ENCODE measurements around the gene ISG20L2.

Gene ISG20L2

DNA sequence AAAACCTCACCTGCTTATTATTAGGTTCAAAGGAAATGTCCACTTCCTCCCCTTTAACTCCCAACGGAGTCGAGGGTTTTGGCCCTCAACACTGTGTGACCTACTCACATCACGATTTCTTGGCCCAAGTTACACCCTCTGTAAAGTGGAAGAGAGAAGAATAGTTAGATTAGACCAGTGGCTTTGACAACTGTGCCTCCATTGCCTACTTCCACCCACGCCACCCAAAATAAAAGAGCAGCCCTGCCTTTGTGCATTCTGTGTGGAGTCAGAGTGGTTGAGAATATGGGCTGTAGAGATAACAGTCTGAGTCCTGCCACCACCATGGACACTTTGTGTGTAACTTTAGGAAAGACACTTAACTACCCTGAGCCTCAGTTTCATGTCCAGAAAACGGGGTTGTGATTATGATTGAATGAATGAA is 27.0 kb upstream of the ISG20L2 start:
- TF ChIP-seq EZH2 (optimal IDR thresholded peaks at IDR 0.05; ENCODE audit: low read depth, low read length) (no peak), EZH2phosphoT487 (IDR thresholded peaks at IDR 0.05; ENCODE audit: low read length) (no peak)
- TF ChIP-seq, protein P1, sequence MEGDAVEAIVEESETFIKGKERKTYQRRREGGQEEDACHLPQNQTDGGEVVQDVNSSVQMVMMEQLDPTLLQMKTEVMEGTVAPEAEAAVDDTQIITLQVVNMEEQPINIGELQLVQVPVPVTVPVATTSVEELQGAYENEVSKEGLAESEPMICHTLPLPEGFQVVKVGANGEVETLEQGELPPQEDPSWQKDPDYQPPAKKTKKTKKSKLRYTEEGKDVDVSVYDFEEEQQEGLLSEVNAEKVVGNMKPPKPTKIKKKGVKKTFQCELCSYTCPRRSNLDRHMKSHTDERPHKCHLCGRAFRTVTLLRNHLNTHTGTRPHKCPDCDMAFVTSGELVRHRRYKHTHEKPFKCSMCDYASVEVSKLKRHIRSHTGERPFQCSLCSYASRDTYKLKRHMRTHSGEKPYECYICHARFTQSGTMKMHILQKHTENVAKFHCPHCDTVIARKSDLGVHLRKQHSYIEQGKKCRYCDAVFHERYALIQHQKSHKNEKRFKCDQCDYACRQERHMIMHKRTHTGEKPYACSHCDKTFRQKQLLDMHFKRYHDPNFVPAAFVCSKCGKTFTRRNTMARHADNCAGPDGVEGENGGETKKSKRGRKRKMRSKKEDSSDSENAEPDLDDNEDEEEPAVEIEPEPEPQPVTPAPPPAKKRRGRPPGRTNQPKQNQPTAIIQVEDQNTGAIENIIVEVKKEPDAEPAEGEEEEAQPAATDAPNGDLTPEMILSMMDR (IDR thresholded peaks at IDR 0.05; ENCODE audit: low read length) = no peak
- H3K36me3 ChIP-seq (replicated peaks; ENCODE audit: insufficient read depth, low read length) = no peaks in the 10 kb centered on the region
- H3K4me2 ChIP-seq (ENCODE audit: low read depth, low read length) = no peak overlapping the region
- no peaks in the 10 kb centered on the region for H3K9me2 ChIP-seq (replicated peaks; ENCODE audit: insufficient read depth, low read length)
- no peaks in the 10 kb centered on the region for H3K9me3 ChIP-seq (replicated peaks; ENCODE audit: insufficient read depth, low read length)
- DNase-seq = no peak
- no peak overlapping the region for H3K9ac ChIP-seq (ENCODE audit: low read length)
- peaks cover 24% of the 10 kb centered on the region for H3K79me2 ChIP-seq (ENCODE audit: low read length)
- H3K27ac ChIP-seq (ENCODE audit: low read length) = no peak overlapping the region
- no peaks in the 10 kb centered on the region for H3K27me3 ChIP-seq (replicated peaks; ENCODE audit: insufficient read depth, low read length)
- peaks cover 3% of the 10 kb centered on the region; the same call in 1 of the 2 replicates for H3F3A ChIP-seq (ENCODE audit: insufficient read depth, low read length)
- H3K4me1 ChIP-seq (ENCODE audit: low read length) = peaks cover 6% of the 10 kb centered on the region
- H3K4me3 ChIP-seq (ENCODE audit: low read length) = no peak overlapping the region
- no peak overlapping the region for H2AFZ ChIP-seq (ENCODE audit: low read length)
- H4K20me1 ChIP-seq (ENCODE audit: insufficient read depth, low read length) = no peaks in the 10 kb centered on the region

DNA sequence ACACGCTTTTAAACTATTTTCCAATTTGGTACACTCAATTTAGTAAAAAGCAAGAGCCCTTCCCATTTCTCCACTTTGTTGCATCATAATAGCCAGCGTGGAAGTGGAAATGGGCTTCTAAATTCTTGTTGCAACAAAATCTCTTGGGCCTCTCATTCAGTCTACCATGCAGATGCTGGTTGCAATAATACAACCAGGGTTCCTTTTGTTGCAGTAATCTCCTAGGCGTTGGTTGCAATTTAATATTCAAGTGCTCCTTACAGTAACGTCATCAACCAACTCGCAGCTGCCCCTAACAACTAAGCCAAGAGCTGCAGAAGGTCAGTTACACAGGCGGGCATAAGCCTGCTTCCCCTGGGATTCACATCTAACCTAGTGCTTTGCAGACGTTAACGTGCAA is 25.7 kb upstream of the ISG20L2 start:
- peaks cover 15% of the 10 kb centered on the region; the same call in 1 of the 2 replicates for H3F3A ChIP-seq (ENCODE audit: insufficient read depth, low read length)
- H3K9me2 ChIP-seq (replicated peaks; ENCODE audit: insufficient read depth, low read length) = no peaks in the 10 kb centered on the region
- no peaks in the 10 kb centered on the region for H3K36me3 ChIP-seq (replicated peaks; ENCODE audit: insufficient read depth, low read length)
- peaks cover 11% of the 10 kb centered on the region for H3K4me1 ChIP-seq (ENCODE audit: low read length)
- H3K4me3 ChIP-seq (ENCODE audit: low read length) = no peak overlapping the region
- TF ChIP-seq, protein P1 (IDR thresholded peaks at IDR 0.05; ENCODE audit: low read length) = no peak
- no peak overlapping the region for H3K9ac ChIP-seq (ENCODE audit: low read length)
- DNase-seq = no peak
- peaks cover 37% of the 10 kb centered on the region for H3K79me2 ChIP-seq (ENCODE audit: low read length)
- H2AFZ ChIP-seq (ENCODE audit: low read length) = no peak overlapping the region
- H3K4me2 ChIP-seq (ENCODE audit: low read depth, low read length) = no peak overlapping the region
- H3K27me3 ChIP-seq (replicated peaks; ENCODE audit: insufficient read depth, low read length) = no peaks in the 10 kb centered on the region
- H4K20me1 ChIP-seq (ENCODE audit: insufficient read depth, low read length) = no peaks in the 10 kb centered on the region
- H3K9me3 ChIP-seq (replicated peaks; ENCODE audit: insufficient read depth, low read length) = no peaks in the 10 kb centered on the region
- H3K27ac ChIP-seq (ENCODE audit: low read length) = no peak overlapping the region

DNA sequence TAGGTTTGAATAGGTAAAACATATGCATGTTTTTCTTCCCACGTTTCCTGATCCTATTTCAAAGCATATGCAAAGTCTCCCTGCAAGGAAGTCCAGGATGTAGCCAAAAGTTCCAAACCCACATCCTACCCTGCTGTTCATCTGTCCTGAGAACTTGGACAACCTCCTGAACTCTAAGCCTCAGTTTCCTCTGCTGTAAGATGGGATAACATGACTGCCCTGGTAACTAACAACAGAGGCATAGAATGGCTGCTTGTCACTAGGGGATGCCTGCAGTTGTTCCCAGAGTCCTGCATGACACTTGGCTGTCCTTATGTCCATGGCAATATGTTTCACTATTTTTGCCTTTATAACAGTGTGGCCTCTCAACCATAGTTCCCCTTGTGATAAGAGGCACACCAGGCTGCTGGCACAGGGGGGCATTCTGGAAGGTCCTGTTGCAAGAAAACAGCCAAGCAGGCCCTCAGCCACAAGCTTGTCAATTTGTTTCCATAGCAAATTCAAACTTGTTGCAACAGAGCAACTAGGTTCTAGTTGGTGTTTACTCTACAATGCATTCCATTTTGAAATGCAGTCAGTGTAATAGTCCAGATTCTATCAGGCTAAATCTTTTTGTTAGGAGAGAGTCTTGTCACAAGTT is 24.4 kb upstream of the ISG20L2 start:
- peak overlapping the region; percentile 94 for H3K4me3 ChIP-seq (ENCODE audit: low read length)
- no peaks in the 10 kb centered on the region for H3K9me3 ChIP-seq (replicated peaks; ENCODE audit: insufficient read depth, low read length)

More for the DNA sequence above, 24.4 kb upstream of the ISG20L2 start:
- Histone ChIP-seq H3K79me2 (ENCODE audit: low read length) (peaks cover 50% of the 10 kb centered on the region), H4K20me1 (ENCODE audit: insufficient read depth, low read length) (no peaks in the 10 kb centered on the region), H2AFZ (ENCODE audit: low read length) (no peak overlapping the region), H3K9ac (ENCODE audit: low read length) (peak overlapping the region; percentile 85; the same call in 1 of the 2 replicates), H3K36me3 (replicated peaks; ENCODE audit: insufficient read depth, low read length) (no peaks in the 10 kb centered on the region), H3K27me3 (replicated peaks; ENCODE audit: insufficient read depth, low read length) (no peaks in the 10 kb centered on the region), H3F3A (ENCODE audit: insufficient read depth, low read length) (peaks cover 26% of the 10 kb centered on the region), H3K9me2 (replicated peaks; ENCODE audit: insufficient read depth, low read length) (no peaks in the 10 kb centered on the region), H3K4me2 (ENCODE audit: low read depth, low read length) (peak overlapping the region; percentile 87), H3K27ac (ENCODE audit: low read length) (no peak overlapping the region), H3K4me1 (ENCODE audit: low read length) (peaks cover 23% of the 10 kb centered on the region)
- DNase-seq = no peak
- TF ChIP-seq EZH2 (optimal IDR thresholded peaks at IDR 0.05; ENCODE audit: low read depth, low read length) (no peak), EZH2phosphoT487 (IDR thresholded peaks at IDR 0.05; ENCODE audit: low read length) (no peak)
- TF ChIP-seq, protein P1 (IDR thresholded peaks at IDR 0.05; ENCODE audit: low read length) = no peak

Measured in MM.1S (cell line).